ENCODE measurements around the gene RCAN2.

RCAN2 gene

DNA sequence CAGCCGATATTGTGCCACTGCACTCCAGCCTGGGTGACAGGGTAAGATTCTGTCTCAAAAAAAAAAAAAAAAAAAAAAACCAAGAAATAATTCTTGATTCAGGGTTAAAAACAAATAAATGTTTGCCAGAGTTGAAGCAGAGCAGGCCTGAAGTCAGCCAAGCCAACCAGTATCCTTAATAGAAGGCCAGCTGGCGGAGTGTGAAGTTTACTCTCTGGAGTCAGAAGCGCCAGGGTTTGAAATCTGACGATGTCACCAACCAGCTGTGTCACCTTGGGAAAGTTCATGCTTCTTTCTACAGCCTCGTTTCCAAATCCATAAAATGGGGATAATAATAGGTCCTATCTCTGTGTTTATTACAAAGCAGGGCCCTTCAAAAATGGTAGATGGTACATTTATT, 247.5 kb downstream of the RCAN2 start:
- H3K27ac ChIP-seq: no peak overlapping the region
- TF ChIP-seq ZFX (IDR thresholded peaks at IDR 0.05): no peak
- TF ChIP-seq, protein P1, sequence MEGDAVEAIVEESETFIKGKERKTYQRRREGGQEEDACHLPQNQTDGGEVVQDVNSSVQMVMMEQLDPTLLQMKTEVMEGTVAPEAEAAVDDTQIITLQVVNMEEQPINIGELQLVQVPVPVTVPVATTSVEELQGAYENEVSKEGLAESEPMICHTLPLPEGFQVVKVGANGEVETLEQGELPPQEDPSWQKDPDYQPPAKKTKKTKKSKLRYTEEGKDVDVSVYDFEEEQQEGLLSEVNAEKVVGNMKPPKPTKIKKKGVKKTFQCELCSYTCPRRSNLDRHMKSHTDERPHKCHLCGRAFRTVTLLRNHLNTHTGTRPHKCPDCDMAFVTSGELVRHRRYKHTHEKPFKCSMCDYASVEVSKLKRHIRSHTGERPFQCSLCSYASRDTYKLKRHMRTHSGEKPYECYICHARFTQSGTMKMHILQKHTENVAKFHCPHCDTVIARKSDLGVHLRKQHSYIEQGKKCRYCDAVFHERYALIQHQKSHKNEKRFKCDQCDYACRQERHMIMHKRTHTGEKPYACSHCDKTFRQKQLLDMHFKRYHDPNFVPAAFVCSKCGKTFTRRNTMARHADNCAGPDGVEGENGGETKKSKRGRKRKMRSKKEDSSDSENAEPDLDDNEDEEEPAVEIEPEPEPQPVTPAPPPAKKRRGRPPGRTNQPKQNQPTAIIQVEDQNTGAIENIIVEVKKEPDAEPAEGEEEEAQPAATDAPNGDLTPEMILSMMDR (conservative IDR thresholded peaks at IDR 0.05): no peak

DNA sequence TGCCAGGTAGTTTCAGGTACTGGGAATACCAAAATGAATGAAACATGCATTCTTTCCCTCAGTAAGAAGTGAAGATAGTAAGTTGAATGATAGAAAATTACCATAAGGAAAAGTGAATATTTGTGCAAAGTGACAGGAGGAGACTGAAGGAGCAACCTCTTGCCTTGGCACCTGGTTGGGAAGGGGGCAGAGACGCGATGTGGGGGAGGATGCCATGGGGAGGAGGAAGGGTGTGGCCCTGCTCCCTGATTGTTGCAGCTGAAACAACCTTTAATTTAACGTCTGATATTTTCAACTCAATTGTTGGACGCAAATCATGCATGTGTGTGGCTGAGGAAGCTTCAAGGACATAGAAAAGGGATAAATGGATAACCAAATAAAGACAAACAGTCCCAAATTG, 248.3 kb downstream of the RCAN2 start:
- H3K27ac ChIP-seq: no peak overlapping the region
- TF ChIP-seq, protein P1 (conservative IDR thresholded peaks at IDR 0.05): no peak
- no peak for TF ChIP-seq ZFX (IDR thresholded peaks at IDR 0.05)

DNA sequence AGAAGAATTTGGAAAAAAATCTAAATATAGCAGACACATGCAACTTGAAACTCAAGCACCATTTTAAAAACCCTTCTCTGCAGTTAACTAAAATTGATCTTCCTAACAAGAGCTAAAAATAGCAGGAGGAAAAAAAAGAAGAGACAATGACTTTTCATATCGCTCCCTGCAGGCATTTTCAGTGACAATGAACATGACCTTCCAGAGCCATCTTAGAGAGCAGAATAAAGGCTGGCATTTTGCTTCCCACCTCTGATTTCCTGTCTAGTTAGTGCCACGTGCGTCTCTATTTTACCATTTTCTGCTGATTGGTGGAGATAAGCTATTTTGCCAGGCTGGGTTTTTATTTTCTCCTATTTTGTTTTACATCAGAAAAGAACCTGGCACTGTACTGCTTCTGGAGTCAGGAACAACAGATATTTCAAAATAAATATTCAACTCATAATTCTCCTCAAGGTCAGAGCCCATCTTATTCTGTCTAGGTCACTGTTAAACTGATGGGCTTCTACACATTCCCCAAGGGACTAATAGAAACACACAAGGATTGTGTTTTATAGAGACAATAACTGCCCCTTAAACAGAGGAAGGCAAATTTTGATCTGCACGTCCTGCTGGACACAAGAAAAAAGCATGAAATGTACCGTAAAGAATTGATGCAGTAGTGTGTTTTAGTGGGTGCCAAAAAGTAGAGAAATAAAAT, 250.2 kb downstream of the RCAN2 start:
- TF ChIP-seq ZFX (IDR thresholded peaks at IDR 0.05): no peak
- TF ChIP-seq, protein P1 (conservative IDR thresholded peaks at IDR 0.05): no peak
- no peak overlapping the region for H3K27ac ChIP-seq

DNA sequence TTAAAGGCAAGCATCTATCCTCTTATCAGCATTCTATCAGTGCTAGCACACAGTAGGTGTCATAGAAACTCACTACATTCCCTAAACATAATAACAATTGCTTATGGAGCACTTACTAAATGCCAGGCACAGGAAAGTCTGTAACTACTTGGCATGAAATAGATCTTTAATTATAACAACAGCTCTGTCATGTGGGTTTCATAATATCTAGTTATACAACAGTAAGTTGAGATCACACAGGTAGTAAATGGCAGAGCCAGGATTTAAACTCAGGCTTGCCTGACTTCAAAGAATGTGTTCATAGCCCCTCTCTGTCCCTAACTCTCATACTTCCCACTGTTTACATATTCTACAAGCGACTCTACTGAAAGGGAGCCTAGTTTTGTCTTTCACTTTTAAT, 254.5 kb downstream of the RCAN2 start:
- TF ChIP-seq ZFX (IDR thresholded peaks at IDR 0.05): no peak
- TF ChIP-seq, protein P1 (conservative IDR thresholded peaks at IDR 0.05): no peak
- H3K27ac ChIP-seq: no peak overlapping the region

DNA sequence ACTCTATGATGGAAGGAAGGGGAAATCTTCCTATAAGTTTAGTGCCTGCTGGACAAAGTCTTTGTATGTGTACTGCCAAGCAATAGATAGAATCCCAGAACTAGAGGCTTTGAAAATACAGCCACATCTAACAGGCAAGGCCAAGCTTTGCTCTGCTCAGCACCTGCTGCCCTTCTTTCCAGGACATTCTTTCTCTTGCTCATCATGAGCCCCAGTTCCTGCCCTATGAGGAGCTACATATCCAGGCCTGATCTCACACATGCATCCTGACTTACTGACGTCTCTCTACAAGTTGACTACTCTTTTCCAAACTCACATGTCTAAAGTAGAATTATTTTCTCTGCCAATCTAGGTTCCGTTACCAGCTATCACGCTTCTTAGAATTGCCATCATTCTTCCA, 256.0 kb downstream of the RCAN2 start:
- TF ChIP-seq, protein P1 (conservative IDR thresholded peaks at IDR 0.05): no peak
- TF ChIP-seq ZFX (IDR thresholded peaks at IDR 0.05): no peak

DNA sequence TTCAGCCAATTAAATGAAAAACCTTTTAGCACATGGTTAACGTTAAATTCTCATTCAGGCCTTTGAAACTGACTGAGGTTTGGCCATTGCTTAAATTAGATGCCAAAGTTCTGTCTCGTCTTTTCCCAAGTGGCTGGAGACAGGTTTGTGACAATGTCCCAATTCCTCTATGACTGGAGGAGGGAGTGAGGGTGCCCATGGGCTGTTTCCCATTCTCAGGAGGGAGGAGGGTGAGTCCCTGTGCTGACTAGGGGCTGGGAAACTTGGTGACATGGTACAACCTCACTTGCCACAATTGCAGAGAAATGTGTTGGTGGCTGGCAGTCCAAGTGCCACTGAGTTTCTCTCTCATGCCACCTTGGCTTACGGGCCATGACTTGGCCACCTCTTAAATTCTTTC, 256.5 kb downstream of the RCAN2 start:
- no peak overlapping the region for H3K27ac ChIP-seq
- TF ChIP-seq, protein P1 (conservative IDR thresholded peaks at IDR 0.05): no peak
- TF ChIP-seq ZFX (IDR thresholded peaks at IDR 0.05): no peak

More for the DNA sequence above, 256.0 kb downstream of the RCAN2 start:
- no peak overlapping the region for H3K27ac ChIP-seq

DNA sequence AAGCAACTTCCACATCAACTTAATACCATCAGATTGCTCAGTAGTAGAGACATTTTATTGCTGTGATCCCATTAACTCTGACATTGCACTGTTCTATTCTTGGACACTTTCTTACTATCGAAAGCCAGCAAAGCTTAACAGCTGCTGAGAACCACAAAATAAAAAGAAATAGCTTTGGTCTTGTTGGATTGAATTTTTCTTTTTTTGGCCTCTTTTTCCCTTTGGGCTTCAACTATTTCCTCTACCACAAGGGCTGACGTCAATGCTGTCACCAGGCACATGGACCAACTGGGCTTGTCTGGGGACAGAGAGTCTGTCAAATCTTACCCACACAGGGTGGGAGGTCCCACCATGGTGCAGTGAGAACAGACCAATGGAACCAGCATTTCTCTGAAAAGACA, 257.1 kb downstream of the RCAN2 start:
- TF ChIP-seq, protein P1 (conservative IDR thresholded peaks at IDR 0.05): no peak
- no peak for TF ChIP-seq ZFX (IDR thresholded peaks at IDR 0.05)
- no peak overlapping the region for H3K27ac ChIP-seq
